Measurements from ENCODE around the gene GLE1. TPM values are rescaled to one million over a fixed set of nuclear protein-coding genes. Genes with fewer than 3 reads are reported as not detected.

The GLE1 gene
- total RNA-seq, 2 donors from 2014 or later, result 45.8 to 59.0 TPM

DNA sequence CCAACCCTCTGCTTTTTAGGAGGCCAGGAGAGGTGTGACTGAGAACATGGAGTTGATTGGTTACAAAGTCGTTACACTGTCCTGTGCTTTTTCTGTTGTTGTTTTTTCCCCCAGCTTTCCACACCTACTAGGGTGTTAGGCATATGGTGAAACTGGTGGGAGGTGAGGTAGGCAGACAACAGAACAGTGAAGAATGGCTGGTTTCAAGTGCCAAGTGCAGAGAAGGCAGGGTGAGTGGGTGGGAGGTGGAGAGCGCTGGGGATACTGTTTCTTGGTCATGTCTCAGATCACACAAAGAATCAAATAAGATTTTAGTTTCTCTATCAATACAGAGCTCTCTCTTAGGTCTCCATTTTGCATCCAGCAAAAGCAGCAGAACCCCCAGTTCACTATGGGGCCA is 45.7 kb downstream of the GLE1 start:
- no peaks in the 10 kb centered on the region for H3K36me3 Mint-ChIP-seq (ENCODE audit: insufficient read depth in 2 of 2)
- ATAC-seq (replicated peaks in 1 of 2), result peak; percentile 29 to 30
- H3K9me3 Mint-ChIP-seq, result no peaks in the 10 kb centered on the region
- H3K4me3 Mint-ChIP-seq, result peak overlapping the region in 1 of 2 donors; percentile 100
- peak overlapping the region; percentile 10 for H3K27ac Mint-ChIP-seq
- peaks cover 30% of the 10 kb centered on the region for H3K4me1 Mint-ChIP-seq (ENCODE audit: low read depth)
- peak; percentile 55 to 62 for DNase-seq
- H3K27me3 Mint-ChIP-seq (ENCODE audit: low read depth), result no peaks in the 10 kb centered on the region

GRCh38 chr9:128550770-128551656 is 46.5 kb downstream of the GLE1 start:
- Mint-ChIP-seq H3K27me3 (ENCODE audit: low read depth) (no peaks in the 10 kb centered on the region), H3K27ac (peak overlapping the region; percentile 89), H3K4me1 (ENCODE audit: low read depth) (peaks cover 29% of the 10 kb centered on the region), H3K4me3 (peak overlapping the region in 1 of 2 donors; percentile 100), H3K9me3 (no peaks in the 10 kb centered on the region), H3K36me3 (ENCODE audit: insufficient read depth in 2 of 2) (no peaks in the 10 kb centered on the region)
- ATAC-seq (replicated peaks in 1 of 2) (no peak), DNase-seq (no peak)

DNA sequence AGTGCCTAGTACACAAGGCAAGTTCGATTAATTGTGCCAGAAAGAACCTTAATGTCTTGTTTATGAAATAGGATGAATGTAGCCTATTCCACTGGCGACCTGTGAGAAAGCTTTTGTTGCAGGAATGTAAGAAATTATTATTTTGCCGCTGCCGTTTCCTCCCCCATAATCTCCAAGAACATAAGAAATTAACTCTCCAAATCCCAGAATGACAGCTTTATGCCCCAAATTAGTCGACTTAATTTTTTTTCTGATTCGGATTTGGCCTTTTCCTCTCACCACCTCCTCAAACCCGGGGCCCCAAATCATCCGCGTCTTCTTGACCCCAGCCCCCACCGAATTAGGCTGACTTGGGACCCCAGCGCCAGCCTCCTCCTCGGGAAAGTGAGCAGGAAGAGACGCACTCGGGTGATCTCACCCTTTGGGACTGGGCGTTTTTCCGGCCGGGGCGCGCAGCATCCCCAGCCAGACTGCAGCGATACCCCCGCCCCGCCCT is 47.2 kb downstream of the GLE1 start:
- no peak for DNase-seq
- H3K9me3 Mint-ChIP-seq, result no peaks in the 10 kb centered on the region
- peak overlapping the region in 1 of 2 donors; percentile 100 for H3K4me3 Mint-ChIP-seq
- peak overlapping the region; percentile 89 for H3K27ac Mint-ChIP-seq
- H3K4me1 Mint-ChIP-seq (ENCODE audit: low read depth), result peaks cover 26% of the 10 kb centered on the region
- H3K36me3 Mint-ChIP-seq (ENCODE audit: insufficient read depth in 2 of 2), result no peaks in the 10 kb centered on the region
- H3K27me3 Mint-ChIP-seq (ENCODE audit: low read depth), result no peaks in the 10 kb centered on the region
- ATAC-seq (replicated peaks in 1 of 2), result no peak

DNA sequence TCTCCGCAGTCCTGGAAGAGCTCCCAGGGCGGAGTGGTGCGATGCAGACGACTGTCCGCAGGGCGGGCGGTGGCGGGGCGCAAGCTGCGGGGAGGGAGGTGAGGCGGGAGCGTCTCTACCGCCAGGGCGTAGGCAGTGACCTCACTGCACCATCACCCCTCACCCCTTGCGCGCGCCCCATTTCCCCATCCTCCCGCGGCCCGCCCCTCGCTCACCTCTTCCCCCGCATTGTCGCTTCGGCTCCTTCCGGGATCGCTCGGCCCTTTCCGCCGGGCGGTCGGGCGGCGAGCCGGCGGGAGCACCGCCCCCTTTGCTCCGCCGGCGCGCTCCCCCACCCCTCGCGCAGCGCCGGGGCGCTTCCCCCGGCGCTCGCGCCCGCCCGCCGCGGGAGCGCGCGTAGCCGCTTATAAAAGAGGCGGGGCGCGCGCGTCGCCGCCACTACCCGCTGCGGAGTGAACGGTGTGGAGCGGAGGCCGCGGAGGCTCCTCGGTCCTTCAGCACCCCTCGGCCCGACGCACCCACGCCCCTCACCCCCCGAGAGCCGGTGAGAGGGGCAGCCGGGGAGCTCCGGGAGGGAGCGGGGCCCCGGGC is 47.7 kb downstream of the GLE1 start, which contains the start of gene SPTAN1:
Gene SPTAN1 (plus strand): TSS at position 435 of the 591 bp plus-strand sequence. CDS start 14,154 bp downstream, outside the sequence.
- Mint-ChIP-seq H3K36me3 (ENCODE audit: insufficient read depth in 2 of 2) (no peaks in the 10 kb centered on the region), H3K4me1 (ENCODE audit: low read depth) (peaks cover 26% of the 10 kb centered on the region), H3K9me3 (no peaks in the 10 kb centered on the region), H3K27me3 (ENCODE audit: low read depth) (no peaks in the 10 kb centered on the region), H3K27ac (peak within 1 kb of the TSS; percentile 89), H3K4me3 (peak within 1 kb of the TSS in 1 of 2 donors; percentile 100)
- DNase-seq (peak; percentile 98), ATAC-seq (replicated peaks in 1 of 2) (peak; percentile 80 to 81)

DNA sequence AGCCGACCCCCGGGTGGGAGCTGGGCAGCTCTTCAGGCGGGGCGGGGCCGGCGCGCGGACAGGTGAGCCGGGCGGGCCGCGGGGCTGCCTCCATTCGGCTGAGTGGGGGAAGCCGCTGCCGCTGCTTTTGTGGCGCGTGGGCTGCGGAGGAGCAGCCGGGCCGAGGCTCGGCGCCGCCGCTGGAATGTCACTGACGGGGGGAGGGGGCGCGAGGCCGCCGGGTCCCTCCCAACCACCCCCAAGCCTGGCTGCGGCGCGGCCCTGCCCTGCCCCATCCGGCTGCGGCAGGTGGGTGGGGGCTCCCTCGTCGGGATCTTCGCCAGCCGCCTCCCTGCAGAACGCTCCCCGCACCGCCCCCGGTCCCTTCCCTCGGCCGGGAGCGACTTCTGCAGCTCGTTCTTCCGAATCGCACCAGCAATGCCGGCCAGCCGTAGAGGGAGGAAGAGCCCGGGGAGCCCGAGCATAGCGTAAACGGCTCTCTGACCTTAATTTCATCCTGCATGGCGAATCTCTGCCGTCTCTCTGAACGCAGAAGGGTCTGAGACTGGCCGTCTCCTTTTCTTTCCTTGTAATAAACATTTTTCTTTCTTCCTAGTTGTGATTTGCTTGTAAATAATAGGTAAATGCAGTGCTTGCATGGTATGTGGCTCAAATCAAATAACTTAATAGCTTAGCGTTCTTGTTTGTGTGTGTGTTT is 48.4 kb downstream of the GLE1 start:
- Mint-ChIP-seq H3K36me3 (ENCODE audit: insufficient read depth in 2 of 2) (no peaks in the 10 kb centered on the region), H3K27ac (no peak overlapping the region), H3K9me3 (no peaks in the 10 kb centered on the region), H3K27me3 (ENCODE audit: low read depth) (no peaks in the 10 kb centered on the region), H3K4me3 (no peak overlapping the region), H3K4me1 (ENCODE audit: low read depth) (peaks cover 26% of the 10 kb centered on the region)
- ATAC-seq (replicated peaks in 1 of 2) (peak; percentile 37 to 44), DNase-seq (no peak)

DNA sequence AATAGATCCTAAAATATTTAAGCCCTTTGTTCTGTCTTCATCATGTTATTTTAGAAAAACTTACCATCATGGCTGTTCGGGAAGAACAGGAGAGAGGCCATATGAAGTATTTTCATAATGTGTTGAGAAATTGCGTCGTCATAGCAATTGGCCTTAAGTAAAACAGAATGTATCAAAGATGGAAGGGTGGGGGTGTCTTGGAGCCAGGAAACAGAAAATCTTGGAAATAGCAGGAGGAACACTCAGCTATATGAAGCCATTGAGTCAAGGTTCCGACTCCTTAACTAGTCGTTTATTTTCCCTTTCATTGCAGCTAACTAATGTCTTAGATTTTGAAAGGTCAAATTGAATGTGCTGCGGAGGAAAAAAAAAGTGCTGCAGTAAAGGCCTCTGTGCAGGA is 49.2 kb downstream of the GLE1 start:
- H3K36me3 Mint-ChIP-seq (ENCODE audit: insufficient read depth in 2 of 2), result no peaks in the 10 kb centered on the region
- DNase-seq (no peak), ATAC-seq (replicated peaks in 1 of 2) (no peak)
- no peaks in the 10 kb centered on the region for H3K27me3 Mint-ChIP-seq (ENCODE audit: low read depth)
- no peak overlapping the region for H3K27ac Mint-ChIP-seq
- no peak overlapping the region for H3K4me3 Mint-ChIP-seq
- no peaks in the 10 kb centered on the region for H3K9me3 Mint-ChIP-seq
- peaks cover 26% of the 10 kb centered on the region for H3K4me1 Mint-ChIP-seq (ENCODE audit: low read depth)

GRCh38 chr9:128554155-128554862 is 49.8 kb downstream of the GLE1 start:
- H3K9me3 Mint-ChIP-seq, result no peaks in the 10 kb centered on the region
- no peaks in the 10 kb centered on the region for H3K27me3 Mint-ChIP-seq (ENCODE audit: low read depth)
- DNase-seq (peak; percentile 33), ATAC-seq (replicated peaks in 1 of 2) (no peak)
- H3K4me3 Mint-ChIP-seq, result no peak overlapping the region
- peaks cover 26% of the 10 kb centered on the region for H3K4me1 Mint-ChIP-seq (ENCODE audit: low read depth)
- no peaks in the 10 kb centered on the region for H3K36me3 Mint-ChIP-seq (ENCODE audit: insufficient read depth in 2 of 2)
- H3K27ac Mint-ChIP-seq, result no peak overlapping the region

- ATAC-seq (replicated peaks in 1 of 2), result no peak
- no peaks in the 10 kb centered on the region for H3K27me3 Mint-ChIP-seq (ENCODE audit: low read depth)
Measured at GRCh38 chr9:128555180-128555721, 50.7 kb downstream of the GLE1 start.

DNA sequence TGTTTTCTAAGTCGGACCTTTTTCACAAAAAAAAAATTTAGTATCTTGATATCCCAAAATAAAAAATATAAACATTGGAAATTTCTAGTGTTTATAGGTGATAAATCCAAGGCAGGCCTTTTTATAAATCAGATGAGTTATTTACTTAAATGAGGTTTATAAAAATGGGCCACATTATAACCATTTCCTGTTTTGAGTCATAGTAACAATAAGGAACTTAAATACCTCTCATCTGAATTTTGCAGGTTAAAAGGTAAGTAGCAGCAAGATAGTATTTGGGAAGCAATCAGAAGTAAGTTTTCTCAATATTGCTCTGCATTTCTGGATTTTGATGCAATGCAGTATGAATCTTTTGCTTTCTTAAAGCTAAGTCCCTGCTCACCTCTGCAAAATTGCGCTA is 51.8 kb downstream of the GLE1 start:
- Mint-ChIP-seq H3K27me3 (ENCODE audit: low read depth) (no peaks in the 10 kb centered on the region), H3K4me1 (ENCODE audit: low read depth) (peaks cover 8% of the 10 kb centered on the region), H3K4me3 (peak overlapping the region in 1 of 2 donors; percentile 74), H3K36me3 (ENCODE audit: insufficient read depth in 2 of 2) (no peaks in the 10 kb centered on the region), H3K9me3 (no peaks in the 10 kb centered on the region), H3K27ac (peak overlapping the region; percentile 69)
- DNase-seq (no peak), ATAC-seq (replicated peaks in 1 of 2) (no peak)

More at GRCh38 chr9:128555180-128555721, 50.7 kb downstream of the GLE1 start:
- no peak for DNase-seq
- Mint-ChIP-seq H3K36me3 (ENCODE audit: insufficient read depth in 2 of 2) (no peaks in the 10 kb centered on the region), H3K27ac (no peak overlapping the region), H3K4me1 (ENCODE audit: low read depth) (peaks cover 19% of the 10 kb centered on the region), H3K9me3 (no peaks in the 10 kb centered on the region), H3K4me3 (no peak overlapping the region)

GRCh38 chr9:128556926-128557634 is 52.6 kb downstream of the GLE1 start:
- Mint-ChIP-seq H3K27ac (peak overlapping the region; percentile 86), H3K36me3 (ENCODE audit: insufficient read depth in 2 of 2) (peaks cover 0 to 2% of the 10 kb centered on the region in 2 donors), H3K9me3 (no peaks in the 10 kb centered on the region), H3K4me1 (ENCODE audit: low read depth) (peaks cover 5% of the 10 kb centered on the region), H3K4me3 (peak overlapping the region; percentile 24 to 74), H3K27me3 (ENCODE audit: low read depth) (no peaks in the 10 kb centered on the region)
- DNase-seq (no peak), ATAC-seq (replicated peaks in 1 of 2) (no peak)

DNA sequence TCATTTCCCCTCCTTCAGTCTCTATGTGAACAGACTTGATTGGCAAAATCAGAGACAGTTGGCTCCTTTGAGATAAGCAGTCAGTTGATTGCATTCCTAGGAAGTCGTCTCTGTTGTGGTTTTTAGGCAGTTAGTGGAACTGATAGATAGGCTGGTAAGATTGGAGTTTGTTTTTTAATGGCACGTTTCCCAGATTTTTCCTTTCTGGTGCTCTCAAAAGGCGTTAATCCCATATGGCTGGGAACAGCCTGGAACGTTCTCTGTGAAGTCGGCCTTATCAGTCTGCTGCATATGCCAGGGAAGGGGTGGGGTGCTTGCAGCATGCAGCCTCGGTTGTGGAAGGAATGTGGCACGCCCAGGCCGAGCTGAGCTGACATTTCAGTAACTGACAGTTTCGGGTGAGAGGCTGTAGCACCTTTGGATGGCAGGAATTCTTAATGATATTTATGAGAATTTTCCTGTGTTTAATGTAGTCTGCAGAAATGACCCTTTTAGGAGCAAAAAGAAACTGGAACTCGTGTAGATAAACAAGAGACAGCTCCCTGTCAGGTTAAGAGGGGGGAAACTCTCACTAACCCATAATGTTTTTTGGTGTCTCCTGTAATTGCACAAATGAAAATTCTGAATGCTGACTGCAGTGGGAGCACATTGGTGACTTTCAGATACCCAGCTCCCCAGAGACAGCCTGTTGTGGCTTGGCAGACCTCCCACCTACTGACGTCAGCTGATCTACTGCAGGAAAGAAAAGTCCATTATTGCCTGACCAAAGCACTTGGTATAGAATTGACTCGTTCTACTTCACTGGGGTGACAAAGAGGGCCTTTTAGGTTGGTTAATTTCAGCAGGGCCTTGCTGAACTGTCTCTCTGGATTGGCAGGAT is 54.2 kb downstream of the GLE1 start:
- Mint-ChIP-seq H3K27ac (peak overlapping the region; percentile 81), H3K36me3 (ENCODE audit: insufficient read depth in 2 of 2) (peaks cover 0 to 5% of the 10 kb centered on the region in 2 donors), H3K9me3 (no peaks in the 10 kb centered on the region), H3K4me3 (peak overlapping the region; percentile 63 to 76), H3K4me1 (ENCODE audit: low read depth) (peaks cover 14% of the 10 kb centered on the region), H3K27me3 (ENCODE audit: low read depth) (no peaks in the 10 kb centered on the region)
- DNase-seq (peak; percentile 73 to 85), ATAC-seq (replicated peaks in 1 of 2) (peak; percentile 88 to 94)
